SK-N-SH (cell line): Measurements from ENCODE around the gene ADAP1. TPM values are rescaled to one million over a fixed set of nuclear protein-coding genes. Genes with fewer than 3 reads are reported as not detected.

Source experiments
- CTCF ChIA-PET: fragments of 300-600, 350-600 bp; formaldehyde crosslinking; extraction: SDS; loops from one replicate; lab custom pipeline; 2021; lab: Yijun Ruan, JAX
- POLR2A ChIA-PET: fragments of 350-600 bp; sonication (Branson Sonifier 250); formaldehyde crosslinking; extraction: SDS; loops from one replicate; lab custom pipeline; 2020; ENCODE audit warnings: antibody characterized with exemption, inconsistent platforms; lab: Yijun Ruan, JAX
- DNase-seq: peaks from one replicate; pipeline ENCODE4 v3.0.0; 2012
- H2AFZ ChIP-seq: fragments of 200-600 bp; sonication (generic); 2 replicates; pipeline ENCODE4 v1.8.1; 2016; ENCODE audit warnings: antibody characterized with exemption, mild to moderate bottlenecking, low read depth
- H3F3A ChIP-seq: fragments of 200-600 bp; sonication (generic); replicated peaks from 2 replicates; pipeline ENCODE3; 2016; ENCODE audit warnings: antibody characterized with exemption, mild to moderate bottlenecking; ENCODE audit not compliant: insufficient read depth
- H3K27ac ChIP-seq, 2 experiments: fragments of 200-500 bp in 1 of 2; fragments of 200-600 bp in 1 of 2; sonication (Bioruptor generic) in 1 of 2; sonication (generic), shearing (Covaris generic) in 1 of 2; 2 replicates each; pipeline versions ENCODE4 v1.5.1 to v1.6.1; 2014 to 2016; ENCODE audit warnings: low read depth in 2 of 2, inconsistent platforms in 1 of 2, low read length in 1 of 2, mild to moderate bottlenecking in 1 of 2, mixed read lengths in 1 of 2
- H3K27me3 ChIP-seq: fragments of 200-600 bp; sonication (generic), shearing (Covaris generic); 2 replicates; pipeline ENCODE4 v1.6.1; 2016; ENCODE audit warnings: mixed run types; ENCODE audit not compliant: insufficient read depth
- H3K36me3 ChIP-seq, 2 experiments: fragments of 200-500 bp in 1 of 2; fragments of 200-600 bp in 1 of 2; sonication (Bioruptor generic) in 1 of 2; sonication (generic) in 1 of 2; replicated peaks in 1 of 2; 2 replicates each; pipeline versions ENCODE3 to v1.5.1; 2014 to 2016; ENCODE audit warnings: low read length in 1 of 2, mild to moderate bottlenecking in 1 of 2; ENCODE audit not compliant: insufficient read depth in 2 of 2, control insufficient read depth in 1 of 2
- H3K4me1 ChIP-seq, 2 experiments: fragments of 200-500 bp in 1 of 2; fragments of 200-600 bp in 1 of 2; sonication (Bioruptor generic) in 1 of 2; sonication (generic), shearing (Covaris generic) in 1 of 2; 2 replicates each; pipeline versions ENCODE4 v1.5.1 to v1.6.1; 2014 to 2016; ENCODE audit warnings: low read depth in 1 of 2, low read length in 1 of 2, mixed run types in 1 of 2; ENCODE audit not compliant: insufficient read depth in 2 of 2, control insufficient read depth in 1 of 2
- H3K4me2 ChIP-seq: fragments of 200-600 bp; sonication (generic), shearing (Covaris generic); 2 replicates; pipeline ENCODE4 v1.6.1; 2017; ENCODE audit warnings: mixed run types
- H3K4me3 ChIP-seq, 2 experiments: fragments of 200-500 bp in 1 of 2; fragments of 200-600 bp in 1 of 2; sonication (Bioruptor generic) in 1 of 2; sonication (generic), shearing (Covaris generic) in 1 of 2; 2 replicates each; pipeline versions ENCODE4 v1.5.1 to v1.8.1; 2014 to 2016; ENCODE audit warnings: low read depth in 2 of 2, inconsistent platforms in 1 of 2, low read length in 1 of 2, mild to moderate bottlenecking in 1 of 2, mixed read lengths in 1 of 2, moderate library complexity in 1 of 2
- H3K79me2 ChIP-seq: fragments of 200-600 bp; sonication (generic); 2 replicates; pipeline ENCODE4 v1.8.1; 2017; ENCODE audit warnings: mild to moderate bottlenecking; ENCODE audit not compliant: insufficient read depth
- H3K9ac ChIP-seq: fragments of 200-600 bp; sonication (generic); 2 replicates; pipeline ENCODE4 v1.6.1; 2017; ENCODE audit warnings: mixed run types
- H3K9me2 ChIP-seq: fragments of 200-600 bp; sonication (generic); 2 replicates; pipeline ENCODE4 v1.6.1; 2017; ENCODE audit warnings: mixed run types
- H3K9me3 ChIP-seq: fragments of 200-600 bp; sonication (generic); 2 replicates; pipeline ENCODE4 v1.6.1; 2017; ENCODE audit warnings: mixed run types, mild to moderate bottlenecking, moderate library complexity
- H4K20me1 ChIP-seq: fragments of 200-600 bp; sonication (generic); 2 replicates; pipeline ENCODE4 v1.6.1; 2017; ENCODE audit warnings: mild to moderate bottlenecking, mixed run types; ENCODE audit not compliant: insufficient read depth
- CHD2 ChIP-seq: fragments of 150-350 bp; IDR thresholded peaks from 2 replicates; pipeline ENCODE4 v1.6.1; 2018; ENCODE audit warnings: low read length; ENCODE audit not compliant: partially characterized antibody
- ELF1 ChIP-seq: IDR thresholded peaks from 2 replicates; pipeline ENCODE4 v1.4.0; 2012
- IRF3 ChIP-seq: fragments of 150-350 bp; IDR thresholded peaks from 2 replicates; pipeline ENCODE4 v1.6.1; 2016; ENCODE audit warnings: mild to moderate bottlenecking, low read depth, low read length
- JUND ChIP-seq: IDR thresholded peaks from 2 replicates; pipeline ENCODE4 v1.4.0; 2012
- MAX ChIP-seq: IDR thresholded peaks from 2 replicates; pipeline ENCODE4 v1.4.0; 2012; ENCODE audit warnings: low read depth
- MXI1 ChIP-seq: IDR thresholded peaks from 2 replicates; pipeline ENCODE4 v1.6.1; 2012; ENCODE audit warnings: mild to moderate bottlenecking, low read depth, low read length, improper control_type of control experiment
- NFIC ChIP-seq: IDR thresholded peaks from 2 replicates; pipeline ENCODE4 v1.4.0; 2012; ENCODE audit warnings: borderline replicate concordance
- PBX3 ChIP-seq: IDR thresholded peaks from 2 replicates; pipeline ENCODE4; 2012
- POLR2AphosphoS5 ChIP-seq: IDR thresholded peaks from 2 replicates; pipeline ENCODE4 v1.6.1; 2012; ENCODE audit warnings: low read depth, low read length
- RFX5 ChIP-seq: IDR thresholded peaks from 2 replicates; pipeline ENCODE4 v1.6.1; 2012; ENCODE audit warnings: mild to moderate bottlenecking, improper control_type of control experiment, low read length
- SMC3 ChIP-seq: IDR thresholded peaks from 2 replicates; pipeline ENCODE4 v1.6.1; 2012; ENCODE audit warnings: low read depth, low read length, improper control_type of control experiment
- TCF12 ChIP-seq: IDR thresholded peaks from 2 replicates; pipeline ENCODE4 v1.4.0; 2012
- YY1 ChIP-seq: IDR thresholded peaks from 2 replicates; pipeline ENCODE4 v1.4.0; 2012; ENCODE audit warnings: low read depth, mild to moderate bottlenecking
- WGBS: methylation state at CpG from one replicate; pipeline ENCODE4 v1.1.6; 2017; ENCODE audit warnings: low lambda C conversion rate; 5-methylcytosine and 5-hydroxymethylcytosine counted together
- polyA plus RNA-seq, 3 experiments: library from polyadenylated mRNA; depleted of rRNA; stranded (reverse); fragments of >200 nt; gene quantifications; 2 replicates each; pipeline ENCODE4 v1.2.3, GENCODE V29; 2012
- TF ChIP-seq, protein P1 (sequence below): IDR thresholded peaks from 2 replicates; pipeline ENCODE4 v1.4.0; 2012; ENCODE audit warnings: low read depth, borderline replicate concordance
- TF ChIP-seq, protein P2 (sequence below): IDR thresholded peaks from 2 replicates; pipeline ENCODE4 v1.4.0; 2012; ENCODE audit warnings: low read depth, borderline replicate concordance
- TF ChIP-seq, protein P3 (sequence below): fragments of 200-600 bp; sonication (generic); IDR thresholded peaks from 2 replicates; pipeline ENCODE4 v1.6.1; 2017; ENCODE audit warnings: antibody characterized with exemption, mild to moderate bottlenecking, moderate library complexity

The ADAP1 gene
- polyA plus RNA-seq, 1 of the 3 experiments (the other 2 are of a cell fraction), result 3.2 TPM

DNA sequence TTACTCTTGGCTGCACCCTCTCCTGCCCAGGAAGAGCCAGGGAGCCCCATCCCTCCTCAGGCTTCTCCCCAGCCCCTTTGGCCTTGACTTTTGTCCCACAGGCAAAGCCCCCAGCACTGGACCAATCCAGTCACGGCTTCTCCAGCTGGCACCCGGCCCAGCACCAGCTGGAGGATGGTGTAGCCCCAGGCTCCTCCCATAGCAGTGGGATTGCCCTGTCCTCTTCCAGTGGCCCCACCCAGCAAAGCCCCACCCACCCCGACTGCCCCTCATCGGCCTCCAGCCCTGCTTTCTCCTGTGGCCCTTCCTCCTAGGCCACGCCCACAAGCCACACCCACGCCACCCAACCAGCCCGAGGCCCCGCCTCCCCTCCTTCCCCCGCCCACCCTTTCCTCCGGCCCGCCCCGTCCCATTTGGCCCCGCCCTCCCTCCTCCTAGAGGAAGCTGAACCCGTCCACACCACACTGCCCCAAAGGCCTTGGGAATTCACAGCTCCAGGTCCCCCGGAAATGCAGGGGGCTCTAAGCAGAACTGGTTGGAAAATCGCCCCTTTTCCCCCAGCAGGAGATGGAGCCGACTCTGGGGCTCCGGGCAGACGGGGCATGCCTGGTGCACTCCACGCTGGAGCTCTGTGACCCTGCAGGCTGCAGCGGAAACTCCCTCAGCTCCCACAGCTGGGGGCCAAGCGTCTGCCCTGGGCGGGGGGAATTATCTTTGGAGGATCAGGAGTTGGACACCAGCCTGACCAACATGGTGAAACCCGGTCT lies 52.9 kb downstream of the ADAP1 start:
- Histone ChIP-seq H3K9me2 (no peaks in the 10 kb centered on the region), H3K36me3 (peaks cover 0 to 12% of the 10 kb centered on the region in 2 experiments), H3K9ac (0 out of 2 replicates have a peak overlapping the region, but pooled peaks have one; percentile 2), H4K20me1 (no peaks in the 10 kb centered on the region), H3K27ac (peak overlapping the region in 1 of 2 experiments; percentile 39; a peak in 1 of 4 replicates), H3K4me3 (peak overlapping the region in 1 of 2 experiments; percentile 25; a peak in 1 of 4 replicates), H2AFZ (peak overlapping the region; percentile 84; the same call in 1 of the 2 replicates), H3K4me1 (peaks cover 14 to 19% of the 10 kb centered on the region in 2 experiments; a peak in 3 of 4 replicates), H3K27me3 (no peaks in the 10 kb centered on the region), H3K79me2 (no peaks in the 10 kb centered on the region), H3K4me2 (peak overlapping the region; percentile 57), H3K9me3 (no peaks in the 10 kb centered on the region), H3F3A (peaks cover 4% of the 10 kb centered on the region)
- 6% methylated on average over 19 of the region's 24 CpGs for WGBS
- peak; percentile 100 for DNase-seq
- ChIA-PET POLR2A (interaction anchor here (0.5 to 1.5 kb wide), 4 partner anchors 8 to 134 kb away, joined by 3 to 5 read pairs (median 4); partner anchors contain the start of gene GET4), CTCF (interaction anchor here (0.7 to 3.6 kb wide), 9 partner anchors 8 to 580 kb away, joined by 3 to 15 read pairs (median 4); partner anchors contain the start of gene GPR146)
- TF ChIP-seq, protein P1, sequence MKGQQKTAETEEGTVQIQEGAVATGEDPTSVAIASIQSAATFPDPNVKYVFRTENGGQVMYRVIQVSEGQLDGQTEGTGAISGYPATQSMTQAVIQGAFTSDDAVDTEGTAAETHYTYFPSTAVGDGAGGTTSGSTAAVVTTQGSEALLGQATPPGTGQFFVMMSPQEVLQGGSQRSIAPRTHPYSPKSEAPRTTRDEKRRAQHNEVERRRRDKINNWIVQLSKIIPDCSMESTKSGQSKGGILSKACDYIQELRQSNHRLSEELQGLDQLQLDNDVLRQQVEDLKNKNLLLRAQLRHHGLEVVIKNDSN, result no peak
- TF ChIP-seq POLR2AphosphoS5 (0 out of 2 replicates have a peak, but pooled peaks have one; percentile 19), CHD2 (no peak), NFIC (peak; percentile 48; the same call in 1 of the 2 replicates)

- CTCF ChIA-PET, result interaction anchor here (0.6 to 3.6 kb wide), 10 partner anchors 9 to 729 kb away, joined by 3 to 15 read pairs (median 4); partner anchors contain the start of gene GPR146
- Histone ChIP-seq H3K27me3 (no peaks in the 10 kb centered on the region), H3K79me2 (no peaks in the 10 kb centered on the region), H3F3A (peaks cover 9% of the 10 kb centered on the region), H3K4me1 (peaks cover 14 to 19% of the 10 kb centered on the region in 2 experiments; a peak in 3 of 4 replicates), H3K9me3 (no peaks in the 10 kb centered on the region), H2AFZ (peak overlapping the region; percentile 30; the same call in 1 of the 2 replicates), H3K4me3 (no peak overlapping the region), H3K27ac (peak overlapping the region in 1 of 2 experiments; percentile 39; a peak in 1 of 4 replicates), H3K9ac (0 out of 2 replicates have a peak overlapping the region, but pooled peaks have one; percentile 2), H3K36me3 (peaks cover 0 to 18% of the 10 kb centered on the region in 2 experiments), H3K9me2 (no peaks in the 10 kb centered on the region), H4K20me1 (no peaks in the 10 kb centered on the region), H3K4me2 (peak overlapping the region; percentile 57)
- 74% methylated on average over 6 of the region's 8 CpGs for WGBS
- POLR2A ChIA-PET, result interaction anchor here (1.2 to 1.5 kb wide), 3 partner anchors 9 to 133 kb away, joined by 3 to 5 read pairs (median 4); partner anchors contain the start of gene GET4
- no peak for DNase-seq
- TF ChIP-seq ELF1 (no peak), JUND (no peak), IRF3 (no peak), TCF12 (no peak), PBX3 (no peak), MAX (no peak), MXI1 (no peak), SMC3 (no peak), RFX5 (no peak), YY1 (no peak)
- TF ChIP-seq, protein P2, sequence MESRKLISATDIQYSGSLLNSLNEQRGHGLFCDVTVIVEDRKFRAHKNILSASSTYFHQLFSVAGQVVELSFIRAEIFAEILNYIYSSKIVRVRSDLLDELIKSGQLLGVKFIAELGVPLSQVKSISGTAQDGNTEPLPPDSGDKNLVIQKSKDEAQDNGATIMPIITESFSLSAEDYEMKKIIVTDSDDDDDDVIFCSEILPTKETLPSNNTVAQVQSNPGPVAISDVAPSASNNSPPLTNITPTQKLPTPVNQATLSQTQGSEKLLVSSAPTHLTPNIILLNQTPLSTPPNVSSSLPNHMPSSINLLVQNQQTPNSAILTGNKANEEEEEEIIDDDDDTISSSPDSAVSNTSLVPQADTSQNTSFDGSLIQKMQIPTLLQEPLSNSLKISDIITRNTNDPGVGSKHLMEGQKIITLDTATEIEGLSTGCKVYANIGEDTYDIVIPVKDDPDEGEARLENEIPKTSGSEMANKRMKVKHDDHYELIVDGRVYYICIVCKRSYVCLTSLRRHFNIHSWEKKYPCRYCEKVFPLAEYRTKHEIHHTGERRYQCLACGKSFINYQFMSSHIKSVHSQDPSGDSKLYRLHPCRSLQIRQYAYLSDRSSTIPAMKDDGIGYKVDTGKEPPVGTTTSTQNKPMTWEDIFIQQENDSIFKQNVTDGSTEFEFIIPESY, result no peak
- TF ChIP-seq, protein P1, result no peak
- TF ChIP-seq, protein P3, sequence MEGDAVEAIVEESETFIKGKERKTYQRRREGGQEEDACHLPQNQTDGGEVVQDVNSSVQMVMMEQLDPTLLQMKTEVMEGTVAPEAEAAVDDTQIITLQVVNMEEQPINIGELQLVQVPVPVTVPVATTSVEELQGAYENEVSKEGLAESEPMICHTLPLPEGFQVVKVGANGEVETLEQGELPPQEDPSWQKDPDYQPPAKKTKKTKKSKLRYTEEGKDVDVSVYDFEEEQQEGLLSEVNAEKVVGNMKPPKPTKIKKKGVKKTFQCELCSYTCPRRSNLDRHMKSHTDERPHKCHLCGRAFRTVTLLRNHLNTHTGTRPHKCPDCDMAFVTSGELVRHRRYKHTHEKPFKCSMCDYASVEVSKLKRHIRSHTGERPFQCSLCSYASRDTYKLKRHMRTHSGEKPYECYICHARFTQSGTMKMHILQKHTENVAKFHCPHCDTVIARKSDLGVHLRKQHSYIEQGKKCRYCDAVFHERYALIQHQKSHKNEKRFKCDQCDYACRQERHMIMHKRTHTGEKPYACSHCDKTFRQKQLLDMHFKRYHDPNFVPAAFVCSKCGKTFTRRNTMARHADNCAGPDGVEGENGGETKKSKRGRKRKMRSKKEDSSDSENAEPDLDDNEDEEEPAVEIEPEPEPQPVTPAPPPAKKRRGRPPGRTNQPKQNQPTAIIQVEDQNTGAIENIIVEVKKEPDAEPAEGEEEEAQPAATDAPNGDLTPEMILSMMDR, result no peak
Measured at GRCh38 chr7:901041-901387, 53.5 kb downstream of the ADAP1 start.
